Measurements from ENCODE around the gene MACC1.
"Not testable (repeated sequence)": the region's sequence is repeated elsewhere in the genome, so short reads cannot be mapped to it uniquely, and the experiment has no call there.

Gene MACC1

DNA sequence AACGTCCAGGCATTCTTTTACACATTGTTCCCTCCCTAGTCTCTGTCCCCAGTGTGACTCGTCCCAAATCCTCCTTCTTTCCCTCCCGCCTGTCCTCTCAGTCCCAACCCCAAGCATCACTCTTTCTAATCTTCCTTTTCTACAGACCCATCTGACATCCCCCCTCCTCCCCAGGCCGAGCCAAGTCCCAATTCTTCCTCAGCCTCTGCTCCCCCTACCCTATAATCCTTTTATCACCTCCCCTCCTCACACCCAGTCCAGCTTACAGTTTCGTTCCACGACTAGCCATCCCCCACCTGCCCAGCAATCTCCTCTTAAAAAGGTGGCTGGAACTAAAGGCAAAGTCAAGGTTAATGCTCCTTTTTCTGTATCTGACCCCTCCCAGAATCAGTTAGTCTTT, 95.1 kb downstream of the MACC1 start:
- H3K4me3 ChIP-seq (replicated peaks in 1 of 2; ENCODE audit: low read depth in 2 of 2, low read length in 2 of 2): no peak overlapping the region
- TF ChIP-seq, protein P1, sequence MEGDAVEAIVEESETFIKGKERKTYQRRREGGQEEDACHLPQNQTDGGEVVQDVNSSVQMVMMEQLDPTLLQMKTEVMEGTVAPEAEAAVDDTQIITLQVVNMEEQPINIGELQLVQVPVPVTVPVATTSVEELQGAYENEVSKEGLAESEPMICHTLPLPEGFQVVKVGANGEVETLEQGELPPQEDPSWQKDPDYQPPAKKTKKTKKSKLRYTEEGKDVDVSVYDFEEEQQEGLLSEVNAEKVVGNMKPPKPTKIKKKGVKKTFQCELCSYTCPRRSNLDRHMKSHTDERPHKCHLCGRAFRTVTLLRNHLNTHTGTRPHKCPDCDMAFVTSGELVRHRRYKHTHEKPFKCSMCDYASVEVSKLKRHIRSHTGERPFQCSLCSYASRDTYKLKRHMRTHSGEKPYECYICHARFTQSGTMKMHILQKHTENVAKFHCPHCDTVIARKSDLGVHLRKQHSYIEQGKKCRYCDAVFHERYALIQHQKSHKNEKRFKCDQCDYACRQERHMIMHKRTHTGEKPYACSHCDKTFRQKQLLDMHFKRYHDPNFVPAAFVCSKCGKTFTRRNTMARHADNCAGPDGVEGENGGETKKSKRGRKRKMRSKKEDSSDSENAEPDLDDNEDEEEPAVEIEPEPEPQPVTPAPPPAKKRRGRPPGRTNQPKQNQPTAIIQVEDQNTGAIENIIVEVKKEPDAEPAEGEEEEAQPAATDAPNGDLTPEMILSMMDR (IDR thresholded peaks at IDR 0.05; ENCODE audit: low read depth, low read length): no peak
- no peak for DNase-seq (ENCODE audit: low read depth in 2 of 2)

DNA sequence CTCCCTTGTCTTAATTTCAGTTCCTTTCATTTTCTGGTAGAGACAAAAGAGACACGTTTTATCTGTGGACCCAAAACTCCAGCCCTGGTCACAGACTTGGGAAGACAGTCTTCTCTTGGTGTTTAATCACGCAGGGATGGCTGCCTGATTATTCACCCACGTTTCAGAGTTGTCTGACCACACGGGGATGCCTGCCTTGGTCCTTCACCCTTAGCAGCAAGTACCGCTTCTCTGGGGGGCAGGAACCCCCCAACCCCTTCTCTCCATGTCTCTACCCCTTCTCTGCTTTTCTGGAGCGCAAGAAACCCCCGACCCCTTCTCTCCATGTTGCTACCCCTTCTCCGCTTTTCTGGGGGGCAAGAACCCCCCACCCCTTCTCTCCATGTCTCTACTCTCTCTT, 95.8 kb downstream of the MACC1 start:
- TF ChIP-seq, protein P1 (IDR thresholded peaks at IDR 0.05; ENCODE audit: low read depth, low read length): no peak
- no peak for DNase-seq (ENCODE audit: low read depth in 2 of 2)
- H3K4me3 ChIP-seq (replicated peaks in 1 of 2; ENCODE audit: low read depth in 2 of 2, low read length in 2 of 2): no peak overlapping the region

DNA sequence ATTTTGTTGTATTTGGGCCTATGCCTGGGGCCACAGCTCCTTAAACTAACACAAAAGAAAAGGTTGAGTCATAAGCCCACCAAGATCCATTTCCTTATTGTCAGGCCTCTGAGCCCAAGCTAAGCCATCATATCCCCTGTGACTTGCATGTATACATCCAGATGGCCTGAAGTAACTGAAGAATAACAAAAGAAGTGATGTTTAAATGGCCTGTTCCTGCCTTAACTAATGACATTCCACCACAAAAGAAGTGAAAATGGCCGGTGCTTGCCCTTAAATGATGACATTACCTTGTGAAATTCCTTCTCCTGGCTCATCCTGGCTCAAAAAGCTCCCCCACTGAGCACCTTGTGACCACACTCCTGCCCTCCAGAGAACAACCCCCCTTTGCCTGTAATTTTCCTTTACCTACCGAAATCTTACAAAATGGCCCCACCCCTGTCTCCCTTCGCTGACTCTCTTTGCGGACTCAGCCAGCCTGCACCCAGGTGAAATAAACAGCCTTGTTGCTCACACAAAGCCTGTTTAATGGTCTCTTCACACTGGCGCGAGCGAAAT, 96.5 kb downstream of the MACC1 start:
- H3K4me3 ChIP-seq (replicated peaks in 1 of 2; ENCODE audit: low read depth in 2 of 2, low read length in 2 of 2): not testable (repeated sequence)
- peak in 1 of 2 donors; percentile 7 for DNase-seq (ENCODE audit: low read depth in 2 of 2)

DNA sequence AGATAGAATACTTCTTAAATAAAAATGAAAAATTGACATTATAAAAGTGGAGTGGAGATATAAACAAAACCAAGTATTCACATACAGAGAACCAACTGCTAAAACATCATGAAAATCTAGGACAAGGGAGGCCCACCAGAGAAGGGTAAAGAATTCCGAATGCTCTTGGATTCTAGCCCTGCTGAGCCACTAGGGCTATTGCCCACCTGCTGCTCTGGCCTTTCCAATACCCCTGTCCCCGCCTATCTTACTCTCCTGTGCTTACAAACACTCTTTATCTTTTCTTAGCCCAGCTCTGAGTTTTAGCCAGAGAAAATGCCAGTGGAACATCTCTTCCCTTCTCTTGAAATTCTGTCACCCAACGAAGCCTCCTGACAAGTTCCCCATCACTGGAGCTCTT, 100.3 kb downstream of the MACC1 start:
- no peak overlapping the region for H3K4me3 ChIP-seq (replicated peaks in 1 of 2; ENCODE audit: low read depth in 2 of 2, low read length in 2 of 2)
- TF ChIP-seq, protein P1 (IDR thresholded peaks at IDR 0.05; ENCODE audit: low read depth, low read length): no peak
- DNase-seq (ENCODE audit: low read depth in 2 of 2): no peak

DNA sequence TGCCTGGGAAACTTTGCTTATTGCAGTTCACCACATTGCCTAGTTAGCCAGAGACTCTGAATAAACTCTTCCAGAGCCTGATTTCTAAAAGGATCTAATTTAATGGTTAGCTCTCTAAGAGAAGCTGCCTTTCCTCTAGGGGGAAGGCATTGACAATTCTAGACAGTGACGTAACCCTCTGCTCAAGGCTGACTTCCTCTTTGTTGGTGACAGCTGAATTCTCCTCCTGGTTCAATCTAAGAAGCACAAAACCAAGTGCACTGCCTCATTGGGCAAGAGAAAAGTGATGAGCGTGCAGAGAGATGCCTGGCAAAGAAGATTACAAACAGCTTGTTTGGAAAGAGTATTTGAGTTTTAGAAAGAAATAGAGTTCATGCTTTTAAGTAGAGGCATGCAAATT, 102.7 kb downstream of the MACC1 start:
- TF ChIP-seq, protein P1 (IDR thresholded peaks at IDR 0.05; ENCODE audit: low read depth, low read length): no peak
- H3K4me3 ChIP-seq (replicated peaks in 1 of 2; ENCODE audit: low read depth in 2 of 2, low read length in 2 of 2): no peak overlapping the region
- DNase-seq (ENCODE audit: low read depth in 2 of 2): peak; percentile 5 to 22

DNA sequence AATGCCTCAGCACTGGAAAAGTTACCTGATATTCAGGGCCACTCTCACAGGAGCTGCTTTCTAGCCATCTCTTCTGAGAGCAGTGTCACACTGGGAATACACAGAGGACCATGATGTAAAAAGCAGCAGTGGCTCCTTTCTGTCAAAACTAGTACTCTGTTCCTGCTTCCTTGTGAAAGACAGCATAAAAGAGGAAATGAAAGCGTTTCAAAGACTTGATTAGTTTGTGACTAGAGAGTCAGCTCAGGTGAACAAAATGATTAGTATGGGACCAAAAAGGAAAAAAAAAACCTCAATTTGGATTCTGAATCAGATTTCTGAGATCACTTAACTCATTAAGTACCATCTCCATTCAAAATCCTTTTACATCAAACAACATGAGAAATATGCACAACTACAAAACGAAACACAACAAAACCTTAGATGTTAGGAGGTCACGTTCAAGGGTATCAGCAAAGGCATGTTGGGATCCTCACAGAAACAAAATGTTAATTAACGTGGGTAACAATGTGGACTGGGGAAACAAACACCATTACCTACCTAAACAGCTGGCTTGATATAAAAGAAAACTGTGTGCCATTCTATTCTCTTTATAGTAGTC, 103.7 kb downstream of the MACC1 start:
- H3K4me3 ChIP-seq (replicated peaks in 1 of 2; ENCODE audit: low read depth in 2 of 2, low read length in 2 of 2): no peak overlapping the region
- DNase-seq (ENCODE audit: low read depth in 2 of 2): no peak
- TF ChIP-seq, protein P1 (IDR thresholded peaks at IDR 0.05; ENCODE audit: low read depth, low read length): no peak

DNA sequence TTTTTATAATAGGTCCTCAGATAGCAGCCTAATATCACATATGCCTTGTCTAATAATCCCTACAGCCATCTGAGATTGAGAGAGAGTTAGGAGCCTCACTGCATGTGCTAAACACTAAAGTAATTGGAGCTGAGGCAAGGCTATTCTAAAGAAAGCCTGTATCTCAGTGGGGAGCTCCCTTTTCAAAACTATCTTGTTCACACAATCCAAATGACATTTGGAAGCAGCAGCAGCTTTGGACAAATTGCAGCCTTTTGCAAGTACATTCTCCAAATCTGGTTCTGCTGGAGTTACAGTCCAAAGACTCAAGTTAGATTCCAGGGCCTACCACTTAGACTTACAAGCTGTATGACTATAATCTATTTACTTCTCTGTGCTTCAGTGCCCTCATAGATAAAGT, 104.5 kb downstream of the MACC1 start:
- TF ChIP-seq, protein P1 (IDR thresholded peaks at IDR 0.05; ENCODE audit: low read depth, low read length): no peak
- H3K4me3 ChIP-seq (replicated peaks in 1 of 2; ENCODE audit: low read depth in 2 of 2, low read length in 2 of 2): no peak overlapping the region
- DNase-seq (ENCODE audit: low read depth in 2 of 2): no peak
